GM12891 (cell line): Measurements from ENCODE around the gene TUBA1A.

Experiments used
- PAX5 ChIP-seq: IDR thresholded peaks from 2 replicates; pipeline ENCODE4 v1.6.1; 2011; ENCODE audit warnings: low read length, moderate library complexity, mild to moderate bottlenecking; ENCODE audit not compliant: insufficient read depth, severe bottlenecking
- POLR2A ChIP-seq: IDR thresholded peaks from 2 replicates; pipeline ENCODE4 v1.6.1; 2011; ENCODE audit warnings: low read depth, low read length, control low read depth
- POLR2AphosphoS5 ChIP-seq: IDR thresholded peaks from 2 replicates; pipeline ENCODE4 v1.6.1; 2011; ENCODE audit warnings: low read depth, low read length, control low read depth
- POU2F2 ChIP-seq: IDR thresholded peaks from 2 replicates; pipeline ENCODE4 v1.6.1; 2011; ENCODE audit warnings: low read depth, mild to moderate bottlenecking, control low read depth, low read length, moderate library complexity
- SPI1 ChIP-seq: IDR thresholded peaks from 2 replicates; pipeline ENCODE4 v1.6.1; 2011; ENCODE audit warnings: low read depth, low read length, control low read depth
- TAF1 ChIP-seq: IDR thresholded peaks from 2 replicates; pipeline ENCODE4 v1.6.1; 2011; ENCODE audit warnings: low read depth, low read length, control low read depth

- TF ChIP-seq POLR2AphosphoS5 (no peak), SPI1 (no peak), POLR2A (no peak), TAF1 (no peak), POU2F2 (no peak), PAX5 (no peak)
These were observed 12.9 kb upstream of the TUBA1A start for GRCh38 chr12:49201595-49202295.
